Gastroesophageal sphincter (tissue), 3 donors: ENCODE results near the gene HECW1.

Source experiments
- EP300 ChIP-seq: sonication (generic); formaldehyde crosslinking; IDR thresholded peaks from one replicate; pipeline ENCODE4 v1.6.1; 2017; ENCODE audit warnings: antibody characterized with exemption, mild to moderate bottlenecking
- POLR2A ChIP-seq, 2 donors: fragments of 450-650 bp; IDR thresholded peaks; one replicate each; pipeline ENCODE4 v1.6.1; 2017; ENCODE audit warnings: antibody characterized with exemption in 2 of 2, mild to moderate bottlenecking in 2 of 2, moderate library complexity in 1 of 2
- POLR2AphosphoS5 ChIP-seq: sonication (generic); formaldehyde crosslinking; IDR thresholded peaks from one replicate; pipeline ENCODE4 v1.6.1; 2017; ENCODE audit warnings: antibody characterized with exemption
- TF ChIP-seq, protein P1 (sequence below), 4 experiments: fragments of 200-600 bp in 2 of 4; fragments of 450-650 bp in 2 of 4; sonication (generic) in 1 of 4; IDR thresholded peaks; one replicate each; pipeline ENCODE4 v1.5.1; 2017 to 2019; ENCODE audit warnings: antibody characterized with exemption in 4 of 4, mild to moderate bottlenecking in 2 of 4, moderate library complexity in 2 of 4

DNA sequence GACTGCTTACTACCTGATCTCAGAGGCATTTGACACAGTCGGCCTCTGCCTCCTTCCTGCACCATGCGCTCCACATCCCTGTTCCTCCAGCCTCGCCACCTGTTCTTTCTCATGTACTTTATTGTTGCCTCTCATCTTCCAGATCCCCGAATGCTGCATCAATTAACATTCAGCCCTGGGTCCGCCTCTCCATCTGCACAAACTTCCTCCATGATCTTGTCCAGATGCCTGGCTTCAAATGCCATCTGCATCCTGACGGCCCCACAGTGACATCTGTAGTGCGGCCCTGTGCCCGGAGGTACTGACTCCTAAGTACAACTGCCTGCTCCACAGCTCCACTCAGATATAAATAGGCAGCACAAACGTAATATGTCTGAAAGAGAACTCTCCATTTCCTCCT lies 419.3 kb downstream of the HECW1 start:
- TF ChIP-seq, protein P1, sequence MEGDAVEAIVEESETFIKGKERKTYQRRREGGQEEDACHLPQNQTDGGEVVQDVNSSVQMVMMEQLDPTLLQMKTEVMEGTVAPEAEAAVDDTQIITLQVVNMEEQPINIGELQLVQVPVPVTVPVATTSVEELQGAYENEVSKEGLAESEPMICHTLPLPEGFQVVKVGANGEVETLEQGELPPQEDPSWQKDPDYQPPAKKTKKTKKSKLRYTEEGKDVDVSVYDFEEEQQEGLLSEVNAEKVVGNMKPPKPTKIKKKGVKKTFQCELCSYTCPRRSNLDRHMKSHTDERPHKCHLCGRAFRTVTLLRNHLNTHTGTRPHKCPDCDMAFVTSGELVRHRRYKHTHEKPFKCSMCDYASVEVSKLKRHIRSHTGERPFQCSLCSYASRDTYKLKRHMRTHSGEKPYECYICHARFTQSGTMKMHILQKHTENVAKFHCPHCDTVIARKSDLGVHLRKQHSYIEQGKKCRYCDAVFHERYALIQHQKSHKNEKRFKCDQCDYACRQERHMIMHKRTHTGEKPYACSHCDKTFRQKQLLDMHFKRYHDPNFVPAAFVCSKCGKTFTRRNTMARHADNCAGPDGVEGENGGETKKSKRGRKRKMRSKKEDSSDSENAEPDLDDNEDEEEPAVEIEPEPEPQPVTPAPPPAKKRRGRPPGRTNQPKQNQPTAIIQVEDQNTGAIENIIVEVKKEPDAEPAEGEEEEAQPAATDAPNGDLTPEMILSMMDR (IDR thresholded peaks at IDR 0.05), result no peak
- TF ChIP-seq POLR2A (IDR thresholded peaks at IDR 0.05) (no peak), POLR2AphosphoS5 (no peak), EP300 (no peak)
